ENCODE results near the gene SLC35F3. TPM values are rescaled to one million over a fixed set of nuclear protein-coding genes. Genes with fewer than 3 reads are reported as not detected.

Gene SLC35F3
- total and polyA plus RNA-seq, 2 donors from 2014 or later = 0.41 to 0.66 TPM

DNA sequence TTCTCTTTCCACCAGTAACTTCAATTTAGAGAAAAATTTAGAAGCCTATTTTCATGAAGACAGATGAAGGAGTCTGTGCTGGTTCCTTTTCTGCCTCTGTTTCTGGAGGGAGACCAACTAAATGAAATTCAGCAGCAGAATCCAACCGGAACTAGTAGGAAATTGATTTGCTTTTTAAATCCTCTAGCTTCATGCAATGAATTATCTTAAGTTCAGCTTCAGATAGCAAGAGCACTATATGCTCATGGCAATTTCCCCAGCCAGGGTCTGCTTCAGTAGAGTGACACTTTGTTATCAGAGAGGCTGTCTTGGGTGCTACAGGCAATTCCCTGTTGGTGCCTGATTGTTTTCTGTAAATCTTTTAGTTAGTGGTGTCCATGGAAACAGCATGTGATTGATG lies 189.7 kb downstream of the SLC35F3 start:
- DNase-seq = no peak
- no peaks in the 10 kb centered on the region for H3K36me3 ChIP-seq (ENCODE audit: control insufficient read depth in 2 of 3, insufficient read depth in 3 of 3, low read length in 3 of 3)
- no peak for FAIRE-seq
- peaks cover 2 to 8% (median 2%) of the 10 kb centered on the region in 3 donors for H3K9me3 ChIP-seq (ENCODE audit: control insufficient read depth in 2 of 3, insufficient read depth in 1 of 3, low read length in 3 of 3)
- no peak overlapping the region for H3K9ac ChIP-seq (ENCODE audit: low read length in 3 of 3)
- no peaks in the 10 kb centered on the region for H3K27me3 ChIP-seq (ENCODE audit: control insufficient read depth, insufficient read depth, low read length)
- TF ChIP-seq, protein P1, sequence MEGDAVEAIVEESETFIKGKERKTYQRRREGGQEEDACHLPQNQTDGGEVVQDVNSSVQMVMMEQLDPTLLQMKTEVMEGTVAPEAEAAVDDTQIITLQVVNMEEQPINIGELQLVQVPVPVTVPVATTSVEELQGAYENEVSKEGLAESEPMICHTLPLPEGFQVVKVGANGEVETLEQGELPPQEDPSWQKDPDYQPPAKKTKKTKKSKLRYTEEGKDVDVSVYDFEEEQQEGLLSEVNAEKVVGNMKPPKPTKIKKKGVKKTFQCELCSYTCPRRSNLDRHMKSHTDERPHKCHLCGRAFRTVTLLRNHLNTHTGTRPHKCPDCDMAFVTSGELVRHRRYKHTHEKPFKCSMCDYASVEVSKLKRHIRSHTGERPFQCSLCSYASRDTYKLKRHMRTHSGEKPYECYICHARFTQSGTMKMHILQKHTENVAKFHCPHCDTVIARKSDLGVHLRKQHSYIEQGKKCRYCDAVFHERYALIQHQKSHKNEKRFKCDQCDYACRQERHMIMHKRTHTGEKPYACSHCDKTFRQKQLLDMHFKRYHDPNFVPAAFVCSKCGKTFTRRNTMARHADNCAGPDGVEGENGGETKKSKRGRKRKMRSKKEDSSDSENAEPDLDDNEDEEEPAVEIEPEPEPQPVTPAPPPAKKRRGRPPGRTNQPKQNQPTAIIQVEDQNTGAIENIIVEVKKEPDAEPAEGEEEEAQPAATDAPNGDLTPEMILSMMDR (IDR thresholded peaks at IDR 0.05; ENCODE audit: borderline replicate concordance, extremely low read depth, insufficient read depth) = no peak
- no peaks in the 10 kb centered on the region for H3K4me1 ChIP-seq (ENCODE audit: control insufficient read depth in 2 of 3, insufficient read depth in 2 of 3, low read depth in 1 of 3, low read length in 3 of 3)
- H3K4me3 ChIP-seq (ENCODE audit: low read length in 3 of 3) = no peak overlapping the region
- H3K27ac ChIP-seq (ENCODE audit: low read depth in 2 of 2, low read length in 2 of 2) = no peak overlapping the region
- intact Hi-C loops (cut with DNase I) = no loop called here

DNA sequence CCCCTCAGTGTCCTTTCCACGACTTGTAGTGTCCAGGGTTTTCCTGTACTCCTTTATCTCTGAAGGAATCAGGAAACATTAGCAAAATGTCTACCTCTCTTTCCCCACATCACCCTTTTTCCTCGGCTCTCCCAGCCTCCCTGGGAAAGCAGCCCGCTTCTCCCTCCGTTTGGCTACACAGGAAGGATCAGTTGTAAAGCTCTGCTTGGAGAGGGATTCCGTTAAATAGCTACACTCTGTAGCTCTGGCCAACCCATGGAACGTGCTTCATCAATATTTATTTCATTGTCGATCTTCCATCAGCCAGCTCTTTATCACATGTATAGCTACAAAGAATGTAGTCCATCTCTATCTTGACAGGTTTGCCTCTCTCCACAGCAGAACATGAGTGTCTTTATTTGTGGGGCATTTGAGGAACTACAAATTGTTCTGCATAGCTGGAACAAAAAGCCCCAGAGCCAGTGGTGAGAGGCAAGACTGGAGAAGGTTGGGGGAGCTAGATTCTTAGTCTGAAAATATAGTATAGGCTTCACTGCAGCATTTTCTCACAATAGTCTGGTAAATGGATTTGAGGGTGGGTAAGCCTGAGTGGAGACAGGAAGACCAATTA lies 191.8 kb downstream of the SLC35F3 start:
- intact Hi-C loops (cut with DNase I) = no loop called here

DNA sequence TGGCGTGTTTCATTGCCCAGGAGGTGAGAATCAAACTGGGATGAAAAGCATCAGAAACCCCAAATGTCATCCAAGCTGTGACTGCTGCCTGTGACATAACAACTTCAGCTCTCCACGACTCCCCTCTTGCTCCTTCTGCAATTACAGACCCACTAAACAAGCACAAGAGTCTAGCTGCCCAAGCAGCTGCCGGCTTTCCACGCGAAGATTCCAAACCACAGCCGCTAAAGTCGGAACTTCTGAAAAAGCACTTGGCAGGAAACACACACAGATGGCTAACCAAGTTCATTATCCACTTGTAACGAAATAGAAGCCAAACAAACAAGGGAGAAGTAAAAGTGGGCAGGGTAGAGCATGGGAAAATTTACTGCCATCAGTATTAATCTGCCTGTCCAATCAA lies 198.1 kb downstream of the SLC35F3 start:
- FAIRE-seq = no peak
- H3K27ac ChIP-seq (ENCODE audit: low read depth in 2 of 2, low read length in 2 of 2) = no peak overlapping the region
- intact Hi-C loops (cut with DNase I) = no loop called here
- H3K9ac ChIP-seq (ENCODE audit: low read length in 3 of 3) = no peak overlapping the region
- no peaks in the 10 kb centered on the region for H3K4me1 ChIP-seq (ENCODE audit: control insufficient read depth in 2 of 3, insufficient read depth in 2 of 3, low read depth in 1 of 3, low read length in 3 of 3)
- DNase-seq = peak in 1 of 5 donors; percentile 41
- no peak overlapping the region for H3K4me3 ChIP-seq (ENCODE audit: low read length in 3 of 3)
- TF ChIP-seq, protein P1 (IDR thresholded peaks at IDR 0.05; ENCODE audit: borderline replicate concordance, extremely low read depth, insufficient read depth) = no peak
- H3K27me3 ChIP-seq (ENCODE audit: control insufficient read depth, insufficient read depth, low read length) = no peaks in the 10 kb centered on the region
- peaks cover 0 to 2% (median 0%) of the 10 kb centered on the region in 3 donors for H3K9me3 ChIP-seq (ENCODE audit: control insufficient read depth in 2 of 3, insufficient read depth in 1 of 3, low read length in 3 of 3)
- H3K36me3 ChIP-seq (ENCODE audit: control insufficient read depth in 2 of 3, insufficient read depth in 3 of 3, low read length in 3 of 3) = no peaks in the 10 kb centered on the region

More for the DNA sequence above, 191.8 kb downstream of the SLC35F3 start:
- Histone ChIP-seq H3K9me3 (ENCODE audit: control insufficient read depth in 2 of 3, insufficient read depth in 1 of 3, low read length in 3 of 3) (peaks cover 0 to 2% (median 0%) of the 10 kb centered on the region in 3 donors), H3K27me3 (ENCODE audit: control insufficient read depth, insufficient read depth, low read length) (no peaks in the 10 kb centered on the region), H3K4me3 (ENCODE audit: low read length in 3 of 3) (no peak overlapping the region), H3K36me3 (ENCODE audit: control insufficient read depth in 2 of 3, insufficient read depth in 3 of 3, low read length in 3 of 3) (no peaks in the 10 kb centered on the region), H3K9ac (ENCODE audit: low read length in 3 of 3) (no peak overlapping the region), H3K27ac (ENCODE audit: low read depth in 2 of 2, low read length in 2 of 2) (no peak overlapping the region), H3K4me1 (ENCODE audit: control insufficient read depth in 2 of 3, insufficient read depth in 2 of 3, low read depth in 1 of 3, low read length in 3 of 3) (no peaks in the 10 kb centered on the region)
- TF ChIP-seq, protein P1 (IDR thresholded peaks at IDR 0.05; ENCODE audit: borderline replicate concordance, extremely low read depth, insufficient read depth) = no peak
- DNase-seq (no peak), FAIRE-seq (no peak)

DNA sequence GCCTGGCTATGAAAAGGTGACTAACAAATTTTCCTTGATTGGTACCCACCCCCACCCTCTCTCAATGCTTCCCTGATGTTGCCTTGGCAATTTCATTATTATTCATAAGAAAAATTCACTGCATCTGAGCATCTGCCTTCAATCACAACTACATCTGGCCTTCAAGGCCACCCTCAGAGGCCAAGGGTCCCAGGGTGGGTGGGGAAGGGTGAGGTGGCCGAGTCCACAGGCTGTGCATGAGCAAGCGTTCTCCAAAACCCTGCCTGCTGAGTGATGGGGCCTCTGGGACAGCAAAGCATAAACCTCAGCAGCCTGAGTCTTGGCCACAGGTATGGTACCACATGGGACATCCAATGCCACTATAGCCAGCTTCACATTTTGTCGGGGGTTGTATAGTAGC lies 198.7 kb downstream of the SLC35F3 start:
- Histone ChIP-seq H3K27me3 (ENCODE audit: control insufficient read depth, insufficient read depth, low read length) (no peaks in the 10 kb centered on the region), H3K4me3 (ENCODE audit: low read length in 3 of 3) (no peak overlapping the region), H3K9me3 (ENCODE audit: control insufficient read depth in 2 of 3, insufficient read depth in 1 of 3, low read length in 3 of 3) (no peaks in the 10 kb centered on the region), H3K9ac (ENCODE audit: low read length in 3 of 3) (no peak overlapping the region), H3K4me1 (ENCODE audit: control insufficient read depth in 2 of 3, insufficient read depth in 2 of 3, low read depth in 1 of 3, low read length in 3 of 3) (no peaks in the 10 kb centered on the region), H3K36me3 (ENCODE audit: control insufficient read depth in 2 of 3, insufficient read depth in 3 of 3, low read length in 3 of 3) (no peaks in the 10 kb centered on the region), H3K27ac (ENCODE audit: low read depth in 2 of 2, low read length in 2 of 2) (no peak overlapping the region)
- intact Hi-C loops (cut with DNase I) = no loop called here
- no peak for FAIRE-seq
- no peak for DNase-seq
- TF ChIP-seq, protein P1 (IDR thresholded peaks at IDR 0.05; ENCODE audit: borderline replicate concordance, extremely low read depth, insufficient read depth) = no peak

Data from kidney (tissue), 14 donors.